NCI-H146 (cell line): ENCODE data around the gene MITF.

Source experiments
- DNase-seq: peaks from one replicate; lab custom pipeline; 2025; lab: John Stamatoyannopoulos, UW

The MITF gene

DNA sequence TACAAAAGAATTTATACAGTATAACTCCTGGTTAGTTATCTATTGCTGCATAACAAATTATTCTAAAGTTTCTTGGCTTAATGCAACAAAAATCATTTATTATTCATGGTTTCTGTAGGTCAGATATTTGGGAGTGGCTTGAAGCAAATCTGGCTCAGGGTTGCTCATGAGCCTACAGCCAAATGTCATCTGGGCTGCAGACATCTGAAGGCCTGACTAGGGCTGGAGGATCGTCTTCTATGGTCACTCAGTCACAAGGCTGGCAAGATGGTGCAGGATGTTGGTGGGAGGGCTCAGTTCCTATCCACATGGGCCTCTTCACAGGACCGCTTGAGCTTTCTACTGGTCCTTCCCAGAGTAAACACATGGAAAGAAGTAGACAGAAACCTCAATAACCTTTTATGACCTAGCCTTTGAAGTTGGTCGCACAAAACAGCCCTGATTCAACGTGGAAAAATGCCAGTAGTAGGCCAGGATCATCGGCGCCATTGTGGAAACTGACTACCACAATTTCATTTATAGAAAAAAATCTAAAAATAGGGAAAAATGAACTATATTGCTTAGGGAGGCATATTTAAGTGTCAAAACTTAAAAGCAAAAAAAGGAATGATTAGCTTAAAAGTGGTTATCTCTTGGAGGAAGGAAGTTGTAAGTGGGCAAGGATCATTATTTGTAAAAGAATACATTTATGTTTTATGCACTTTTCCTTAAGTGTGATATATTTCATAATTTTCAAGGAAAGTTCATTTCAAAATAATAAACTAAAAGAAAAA lies 9.9 kb upstream of the MITF start:
- no peak for DNase-seq

DNA sequence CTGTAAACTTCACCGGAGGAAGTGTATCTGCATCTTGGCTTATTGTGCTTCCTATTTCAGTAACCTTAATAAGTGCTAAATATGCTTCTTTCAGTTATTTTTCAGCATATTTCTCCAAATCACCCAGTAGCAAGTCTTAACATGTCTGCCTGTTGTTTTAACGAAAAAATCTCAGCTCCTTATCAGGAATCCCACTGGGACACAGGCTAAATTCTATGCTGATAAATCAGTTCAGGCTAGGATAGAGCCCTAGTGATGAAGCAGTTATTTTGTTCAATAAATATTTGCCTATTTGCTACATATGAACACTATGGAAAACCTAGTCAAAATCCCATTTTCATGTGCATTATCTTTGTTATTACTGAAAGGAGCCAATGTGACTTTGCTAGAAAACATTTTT lies 8.2 kb upstream of the MITF start:
- no peak for DNase-seq

DNA sequence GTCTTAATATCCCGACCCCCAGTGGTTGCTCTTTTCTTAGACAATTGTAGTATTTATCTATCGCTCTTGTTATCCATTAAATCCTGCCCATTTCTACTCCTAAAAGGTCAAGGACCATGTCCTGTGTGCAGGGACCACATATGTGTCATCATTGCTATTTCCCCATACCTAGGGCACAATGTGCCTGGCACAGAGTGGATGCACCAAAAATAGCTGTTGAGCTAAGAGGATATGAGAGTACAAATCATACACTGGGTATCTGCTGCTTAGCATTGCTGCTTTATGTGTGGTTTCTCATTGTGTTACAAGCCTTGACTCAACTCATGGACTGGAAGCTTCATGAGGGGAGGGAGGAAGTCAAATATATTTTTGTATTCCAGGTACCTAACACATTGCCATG lies 3.4 kb upstream of the MITF start:
- DNase-seq, result no peak

DNA sequence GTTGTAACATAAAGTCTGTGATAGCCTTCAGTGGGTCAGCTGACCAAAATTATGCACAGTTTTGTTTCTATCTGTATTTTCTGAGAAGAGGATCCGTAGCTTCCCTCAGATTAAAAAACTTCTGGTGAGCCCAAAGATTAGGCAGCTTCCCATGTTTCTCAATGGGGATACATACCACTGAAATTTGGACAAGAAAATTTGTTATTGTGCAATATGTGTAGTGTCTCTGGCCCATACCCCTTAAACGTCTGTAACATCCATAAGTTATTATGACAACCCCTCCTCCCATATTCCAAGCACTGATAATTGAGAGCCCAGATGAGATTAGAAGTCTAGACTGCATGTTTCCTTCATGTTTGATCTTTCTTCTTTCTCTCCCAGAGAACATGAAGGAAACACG lies 1.9 kb upstream of the MITF start:
- no peak for DNase-seq

DNA sequence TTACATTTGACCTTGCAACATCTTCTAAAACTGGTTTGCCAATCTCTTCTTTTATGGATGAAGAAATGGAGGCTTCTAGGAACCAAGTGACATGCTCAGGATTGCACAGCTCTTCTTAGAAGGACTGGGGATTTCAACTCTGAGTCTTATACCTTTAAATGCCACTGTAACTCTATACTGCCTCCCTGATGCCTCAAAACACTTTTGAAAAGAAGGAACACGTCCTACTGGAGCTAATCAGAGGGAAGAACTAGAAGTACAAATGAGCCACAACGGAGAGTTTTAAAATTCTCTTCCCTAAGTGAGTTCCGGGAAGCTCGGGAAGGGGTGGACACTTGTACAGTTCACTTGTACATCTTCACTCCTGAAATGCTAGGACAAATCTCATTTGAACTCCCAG lies 949 bp upstream of the MITF start:
- DNase-seq, result no peak

DNA sequence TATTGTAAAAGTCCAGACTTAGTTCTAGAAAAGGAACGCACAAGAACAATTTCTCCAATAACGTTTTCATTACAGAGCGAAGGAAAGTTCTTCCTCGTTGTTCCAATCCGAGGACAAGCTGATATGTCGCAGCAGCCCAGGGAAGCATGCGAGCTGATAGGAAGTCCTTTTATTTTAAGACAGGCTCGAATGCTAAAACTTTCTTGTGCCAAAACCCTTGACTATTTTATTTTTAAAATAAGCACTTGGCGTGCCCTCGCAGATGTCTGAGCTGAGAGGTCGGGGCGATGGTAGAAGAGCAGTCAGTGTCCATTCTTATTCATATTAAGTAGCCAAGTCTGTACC lies 433 bp upstream of the MITF start:
- no peak for DNase-seq

DNA sequence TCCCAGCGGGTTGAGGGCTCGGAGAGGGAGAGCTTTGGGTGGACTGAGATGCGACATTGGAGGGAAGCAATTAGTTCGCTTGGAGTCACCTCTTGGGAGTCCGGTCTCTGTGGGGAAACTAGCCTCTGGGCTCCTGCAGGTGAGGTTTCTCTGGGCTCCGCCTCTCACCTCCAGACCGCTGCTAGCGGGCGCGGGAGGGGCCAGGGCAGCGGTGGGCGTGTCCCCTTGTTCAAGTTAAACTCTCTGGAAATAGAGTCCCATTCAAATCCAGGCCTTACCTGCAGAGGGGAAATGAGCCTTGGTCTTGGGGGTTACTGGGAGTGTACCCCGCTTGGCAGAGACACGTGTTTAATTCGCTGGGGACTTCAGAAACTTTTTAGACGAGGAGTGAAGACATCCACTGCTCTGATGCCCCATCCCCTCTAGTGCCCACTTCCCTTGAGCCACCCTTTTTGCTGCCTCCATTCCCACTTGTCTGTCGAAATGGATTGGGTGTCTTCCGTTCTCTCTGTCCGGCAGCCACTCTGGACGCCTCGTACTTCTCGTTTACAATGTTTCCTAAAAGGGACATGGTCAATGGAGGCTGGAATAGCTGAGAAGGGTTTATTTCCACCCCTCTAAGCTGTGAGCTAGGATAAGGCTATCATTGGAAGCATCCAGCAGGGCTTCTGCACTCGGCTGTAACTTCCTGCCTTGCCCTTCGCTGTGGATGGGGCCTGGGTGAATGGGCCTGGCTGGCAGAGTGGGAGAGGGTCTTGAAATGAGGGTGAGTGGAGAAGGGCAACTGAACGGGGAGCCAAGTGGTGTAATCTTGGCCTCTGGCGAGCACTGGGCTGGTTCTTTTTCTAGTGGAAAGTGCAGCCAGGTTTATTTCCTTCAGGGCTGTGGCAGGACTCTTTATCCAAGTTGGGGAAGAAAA lies 1.1 kb downstream of the MITF start:
- DNase-seq, result no peak

DNA sequence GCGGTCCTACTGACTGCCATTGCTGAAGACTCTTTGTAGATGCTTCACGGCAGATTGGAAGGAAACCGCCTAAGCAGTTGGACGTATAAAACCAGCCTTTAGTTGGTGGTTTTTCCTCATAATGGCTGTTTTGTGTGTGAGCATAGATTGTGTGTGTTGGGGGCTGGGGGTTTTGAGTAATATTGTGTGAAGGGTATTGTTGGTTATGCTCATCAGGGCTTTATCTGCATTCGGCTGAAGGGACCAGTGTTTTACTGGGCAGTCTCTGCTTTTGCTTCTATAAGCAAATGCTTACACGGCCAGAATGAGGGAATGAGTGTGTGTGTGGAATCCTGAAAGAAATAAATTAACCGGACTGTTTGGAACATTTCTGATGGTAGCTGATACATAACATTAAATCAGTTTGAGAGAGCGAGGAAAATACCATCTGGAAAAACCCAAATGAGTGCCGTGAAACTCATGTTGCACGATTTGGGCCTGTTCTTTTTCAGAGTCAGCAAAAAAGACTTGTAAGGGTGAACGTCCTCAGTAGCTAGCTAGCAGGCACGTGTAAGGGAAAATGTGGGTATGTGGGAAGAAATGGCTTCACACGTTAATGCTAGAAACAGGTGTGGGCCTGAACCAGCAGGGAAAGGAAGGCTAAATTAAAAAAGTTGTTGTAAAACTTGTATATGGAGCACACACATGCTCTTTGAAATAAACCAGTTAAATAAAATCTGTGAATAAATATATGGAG lies 1.9 kb downstream of the MITF start:
- DNase-seq, result no peak

DNA sequence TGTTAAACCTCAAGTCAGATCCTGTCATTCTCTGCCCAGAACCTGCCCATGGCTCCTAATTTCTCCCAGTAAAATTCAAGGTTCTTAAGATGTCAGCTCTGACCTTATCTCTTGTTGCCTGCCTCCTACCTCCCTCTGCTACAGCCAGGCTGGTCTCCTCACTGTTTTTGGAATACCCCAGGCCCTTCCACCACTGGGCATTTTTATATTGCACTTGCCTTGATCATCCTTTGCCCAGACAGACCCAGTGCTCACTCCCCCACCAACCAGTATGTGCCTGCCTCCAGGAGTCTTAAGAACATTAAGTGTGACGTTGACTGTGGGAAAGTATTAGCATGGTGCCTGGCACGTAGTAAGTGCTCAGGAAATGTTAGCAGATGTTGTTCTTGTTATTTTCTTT lies 3.1 kb downstream of the MITF start:
- DNase-seq, result no peak

DNA sequence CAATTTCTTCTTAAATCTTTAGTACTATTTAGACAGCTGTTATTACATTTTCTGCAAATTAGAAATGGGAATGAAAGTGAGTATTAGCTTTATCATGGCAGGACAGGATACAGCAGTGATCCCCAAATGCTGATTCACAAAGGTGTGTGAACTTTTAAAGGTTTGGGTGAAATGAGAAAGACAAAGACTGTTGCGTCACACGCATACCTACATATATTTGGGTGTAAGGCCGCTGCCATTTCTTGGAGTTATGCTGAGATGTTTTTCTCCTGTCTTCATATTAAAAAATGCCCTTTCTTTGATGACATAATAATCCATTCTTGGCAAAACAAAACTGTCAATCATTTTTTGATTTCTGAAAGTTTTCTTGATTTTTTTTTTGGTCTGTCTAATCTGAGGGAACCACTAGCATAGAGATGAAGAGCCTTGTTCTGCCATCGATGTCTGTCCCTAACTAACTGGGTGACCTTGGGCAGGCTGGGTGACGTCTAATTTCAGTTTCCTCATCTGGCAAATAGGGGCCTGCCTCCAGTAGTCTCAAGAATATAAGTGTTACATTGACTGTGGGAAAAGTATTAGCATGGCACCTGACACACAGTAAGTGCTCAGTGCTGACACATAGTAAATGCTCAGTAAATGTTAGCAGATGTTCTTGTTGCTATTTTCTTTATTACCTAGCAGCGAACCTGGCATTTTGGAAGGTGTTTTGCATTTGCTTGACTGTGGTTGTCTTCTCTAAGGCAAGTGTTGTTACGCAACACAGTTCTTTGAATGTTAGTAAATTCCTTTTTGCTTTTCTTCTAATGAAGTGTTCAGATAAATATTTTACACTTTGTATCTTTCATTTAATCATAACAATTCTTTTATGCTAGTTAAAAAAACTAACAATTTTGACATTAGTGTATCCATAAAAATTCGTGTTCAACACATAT lies 5.0 kb downstream of the MITF start:
- DNase-seq, result no peak

DNA sequence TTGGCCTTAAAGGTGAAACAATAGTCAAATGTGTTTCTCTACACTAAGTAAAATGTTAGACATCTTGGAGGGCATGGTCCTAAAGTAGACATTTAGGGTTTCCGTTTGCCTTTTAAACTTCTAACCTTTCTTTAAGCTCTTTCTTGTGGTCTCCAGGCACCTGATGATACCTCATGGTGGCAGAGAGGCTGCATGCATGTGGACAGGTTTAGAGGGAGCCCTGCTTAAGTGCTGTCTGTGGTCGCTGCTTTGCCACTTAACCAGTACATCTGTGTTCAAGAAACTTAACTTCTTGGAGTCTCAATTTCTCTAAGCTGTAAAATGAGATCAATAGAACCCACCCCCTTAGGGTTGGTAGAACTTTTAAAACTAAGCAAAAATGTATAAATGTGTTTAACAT lies 6.2 kb downstream of the MITF start:
- no peak for DNase-seq

DNA sequence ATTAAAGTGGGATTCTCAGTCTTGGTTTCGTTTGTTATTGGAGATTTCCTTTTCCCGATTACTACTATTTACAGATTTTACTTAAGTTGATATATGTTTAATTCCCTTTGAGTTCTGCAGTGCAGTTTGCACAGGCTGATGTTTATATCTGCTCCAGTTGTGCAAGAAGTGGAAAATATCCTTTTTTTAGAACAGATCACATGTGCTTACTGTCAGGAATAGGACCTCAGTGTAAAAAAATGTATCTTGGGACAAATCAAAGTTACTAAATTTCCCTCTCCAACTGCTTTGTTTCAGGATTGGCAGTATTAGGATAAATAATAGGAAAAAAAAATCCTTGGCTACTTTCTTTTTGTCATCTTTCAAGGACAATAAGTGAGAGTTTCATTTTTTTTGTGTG lies 6.9 kb downstream of the MITF start:
- DNase-seq, result no peak

DNA sequence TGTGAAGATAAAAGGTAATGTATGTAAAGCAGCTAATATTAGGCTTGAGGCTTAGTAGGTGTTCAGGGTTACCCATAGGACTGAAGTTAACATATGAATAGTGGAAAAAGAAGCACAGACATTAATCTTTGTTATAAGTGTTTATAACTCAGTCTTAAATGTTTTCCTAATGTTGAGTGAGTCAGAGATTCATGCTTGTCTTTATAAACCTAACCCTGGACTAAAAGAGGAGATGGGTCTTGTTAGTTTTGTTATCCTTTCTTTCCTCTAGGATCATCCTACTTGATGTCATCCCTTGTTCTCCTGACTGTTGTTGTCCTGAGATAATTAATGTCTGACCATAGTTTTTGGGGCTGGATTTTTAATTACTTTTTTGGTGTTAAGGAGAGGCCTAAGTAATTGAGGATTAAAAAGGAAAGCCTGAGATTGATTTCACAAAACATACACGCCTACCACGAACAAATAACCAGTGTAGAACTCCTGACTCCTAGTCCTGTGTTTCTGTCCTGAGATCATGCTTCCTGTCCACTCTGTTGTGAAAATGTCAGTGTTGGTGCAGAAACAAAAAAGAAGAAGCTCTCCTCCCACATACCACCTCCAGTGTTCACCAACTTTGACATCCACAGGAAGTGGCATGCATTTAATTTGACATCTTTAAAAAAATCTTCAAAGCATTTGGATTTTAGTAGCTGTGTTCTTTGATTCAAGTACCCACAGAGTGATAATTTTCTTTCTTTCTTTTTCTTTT lies 8.4 kb downstream of the MITF start:
- DNase-seq, result no peak

DNA sequence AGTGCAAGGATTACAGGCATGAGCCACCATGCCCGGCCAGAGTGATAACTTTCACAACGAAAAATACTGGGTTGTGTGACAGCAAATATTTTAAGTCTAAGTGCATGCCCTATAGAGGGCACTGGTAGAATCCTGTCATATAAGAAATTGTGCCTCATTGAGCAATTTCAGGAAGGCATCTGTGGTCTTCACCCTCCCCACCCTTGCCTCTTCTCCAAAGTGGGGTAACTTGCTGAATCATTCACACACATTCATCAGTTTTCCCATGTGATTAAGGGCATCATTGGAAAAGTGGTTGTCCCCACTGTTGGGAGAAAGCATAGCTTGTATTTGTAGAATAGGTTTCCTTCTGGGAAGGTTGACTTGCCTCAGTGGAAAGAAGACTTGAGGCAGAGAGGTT lies 9.2 kb downstream of the MITF start:
- DNase-seq, result no peak

DNA sequence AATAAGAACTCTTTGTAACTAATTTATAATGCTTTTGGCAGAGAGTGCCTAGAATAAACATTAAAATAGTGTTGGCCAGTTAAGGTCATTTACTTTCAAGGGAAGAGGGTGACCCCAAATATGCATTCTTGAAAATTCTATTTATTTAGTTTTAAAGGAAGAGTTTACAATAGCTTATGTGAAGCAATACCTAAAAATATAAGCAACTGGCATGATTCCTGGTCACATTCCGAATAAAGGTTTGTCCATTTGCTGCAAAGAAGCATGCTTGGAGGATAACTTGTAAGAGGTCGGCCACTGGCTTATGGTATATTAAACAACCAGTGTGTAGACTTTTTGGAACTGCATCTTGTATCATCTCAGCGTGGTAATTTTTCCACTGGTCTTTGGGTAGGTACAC lies 10.2 kb downstream of the MITF start:
- DNase-seq, result no peak

DNA sequence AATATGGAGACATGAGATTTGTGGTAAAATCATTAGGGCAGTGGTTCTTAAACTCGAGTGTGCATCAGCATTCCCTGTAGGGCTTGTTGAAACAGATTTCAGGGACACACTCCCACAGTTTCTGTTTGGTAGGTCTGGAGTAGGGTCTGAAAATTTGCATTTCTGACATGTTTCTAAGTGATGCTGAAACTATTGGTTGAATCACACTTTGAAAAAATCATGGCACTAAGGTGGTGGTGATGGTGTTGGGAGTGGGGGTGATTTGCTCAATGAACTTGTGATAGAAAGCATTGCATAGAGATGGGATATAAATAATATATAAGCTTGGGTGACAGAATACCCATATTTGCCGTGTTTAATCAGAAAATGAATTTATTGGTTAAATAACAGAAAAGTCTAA lies 11.3 kb downstream of the MITF start:
- no peak for DNase-seq

DNA sequence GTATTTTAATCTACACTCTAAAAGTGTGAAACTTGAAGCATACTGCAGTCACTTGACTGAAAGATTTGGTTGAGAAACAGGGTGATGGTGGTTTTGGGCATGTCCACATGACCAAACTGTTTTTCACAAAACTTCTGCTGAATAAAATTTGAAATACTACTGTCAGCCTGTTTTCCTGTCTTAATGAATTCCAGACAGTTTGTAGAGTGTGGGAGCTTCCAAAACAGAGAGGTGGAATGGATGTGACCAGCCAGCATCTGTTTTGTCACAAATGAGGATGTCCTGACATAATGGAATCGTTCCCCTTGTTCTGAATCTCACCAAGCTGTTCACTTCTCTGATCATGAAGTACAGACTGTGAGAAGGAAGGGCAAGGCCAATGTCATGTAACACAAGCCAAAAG lies 11.8 kb downstream of the MITF start:
- DNase-seq, result no peak

DNA sequence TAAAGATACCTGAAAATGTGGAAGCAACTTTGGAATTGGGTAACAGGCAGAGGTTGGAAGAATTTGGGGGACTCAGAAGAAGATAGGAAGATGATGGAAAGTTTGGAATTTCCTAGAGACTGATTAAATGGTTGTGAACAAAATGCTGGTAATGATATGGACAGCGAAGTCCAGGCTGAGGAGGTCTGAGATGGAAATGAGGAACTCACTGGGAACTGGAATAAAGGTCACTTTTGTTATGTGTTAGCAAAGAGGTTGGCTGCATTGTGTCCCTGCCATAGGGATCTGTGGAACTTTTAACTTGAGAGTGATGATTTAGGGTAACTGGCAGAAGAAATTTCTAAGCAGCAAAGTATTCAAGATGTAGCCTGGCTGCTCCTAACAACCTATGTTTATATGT lies 13.0 kb downstream of the MITF start:
- DNase-seq, result no peak

DNA sequence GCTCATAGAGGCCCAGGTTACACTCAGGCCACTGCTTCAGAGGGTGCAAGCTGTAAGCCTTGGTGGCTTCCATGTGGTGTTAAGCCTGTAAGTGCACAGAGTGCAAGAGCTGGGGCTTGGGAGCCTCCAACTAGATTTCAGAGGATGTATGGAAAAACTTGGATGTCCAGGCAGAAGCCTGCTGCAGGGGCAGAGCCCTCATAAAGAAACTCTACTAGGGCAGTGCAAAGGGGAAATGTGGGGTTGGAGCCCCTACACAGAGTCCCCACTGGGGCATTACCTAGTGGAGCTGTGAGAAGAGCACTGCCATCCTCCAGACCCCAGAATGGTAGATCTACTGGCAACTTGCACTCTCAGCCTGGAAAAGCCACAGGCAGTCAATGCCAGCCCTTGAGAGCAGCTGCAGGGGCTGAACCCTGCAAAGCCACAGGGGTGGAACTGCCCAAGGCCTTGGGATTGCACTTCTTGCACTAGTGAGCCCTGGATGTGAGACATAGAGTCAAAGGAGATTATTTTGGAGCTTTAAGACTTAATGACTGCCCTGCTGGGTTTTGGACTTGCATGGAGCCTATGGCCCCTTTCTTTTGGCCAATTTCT lies 14.0 kb downstream of the MITF start:
- DNase-seq, result no peak

DNA sequence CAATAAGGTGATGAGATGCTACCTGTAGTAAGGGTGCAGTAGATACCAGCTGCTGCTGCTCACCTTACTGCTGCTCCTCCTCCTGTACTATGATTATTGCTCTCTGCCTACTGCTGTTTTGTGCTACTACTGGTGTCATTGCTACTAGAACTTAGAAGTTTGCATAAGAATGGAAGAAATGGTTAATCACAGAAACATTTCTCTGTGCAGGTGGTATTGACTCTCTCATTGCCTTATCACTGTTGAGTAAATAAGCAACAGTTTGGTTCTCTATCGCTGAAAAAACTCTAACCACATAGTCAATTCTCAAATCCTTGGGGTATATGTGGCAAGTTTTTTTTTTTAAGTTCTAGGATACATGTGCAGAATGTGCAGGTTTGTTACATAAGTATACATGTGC lies 16.5 kb downstream of the MITF start:
- DNase-seq, result no peak
